ENCODE measurements around the gene THAP7. TPM values are rescaled to one million over a fixed set of nuclear protein-coding genes. Genes with fewer than 3 reads are reported as not detected.

THAP7 gene
- total and polyA plus RNA-seq, 2 of the 13 experiments (the other 11 are each of a cell fraction or from before 2014, with no cell fraction given): 13.0 to 25.5 TPM

DNA sequence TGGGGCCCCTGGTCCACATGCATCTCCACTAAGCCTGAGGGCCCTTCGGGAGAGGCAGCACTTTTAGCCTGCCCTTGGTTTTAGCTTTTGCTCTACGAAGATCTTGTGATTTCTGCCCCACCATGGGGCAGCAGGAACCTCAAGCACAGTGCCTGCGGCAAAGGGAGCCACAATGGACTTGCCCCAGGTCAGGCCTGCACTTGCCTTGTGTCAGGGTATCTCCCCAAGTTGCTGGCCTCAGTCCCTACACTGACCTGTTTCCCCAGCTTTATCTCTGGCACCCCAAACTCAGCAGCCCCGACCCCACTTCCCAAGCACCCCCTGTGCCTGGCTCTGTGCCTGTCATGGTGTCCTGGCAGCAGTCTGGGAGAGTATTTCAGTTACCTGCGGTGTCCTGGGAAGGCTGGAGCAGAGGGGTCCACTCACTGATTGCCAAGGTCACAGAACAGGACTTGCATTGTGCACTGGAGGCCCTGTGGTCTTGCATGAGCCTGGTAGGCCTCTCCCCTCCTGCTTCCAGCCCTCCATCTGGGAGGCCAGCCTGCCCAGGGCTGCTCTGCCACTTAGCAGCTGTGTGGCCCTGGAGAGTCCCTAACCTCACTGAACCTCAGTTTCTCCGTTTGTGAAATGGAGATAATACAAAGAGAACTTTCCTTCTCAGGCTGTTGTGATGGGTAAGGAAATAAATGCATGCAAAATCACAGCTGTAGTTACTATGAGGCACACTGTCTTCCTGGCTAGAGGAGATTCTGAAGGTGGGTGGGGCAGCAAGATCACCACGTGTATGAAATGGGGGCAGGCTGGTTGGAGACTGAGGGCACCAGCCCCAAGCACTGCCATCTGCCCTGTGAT, 38.5 kb downstream of the THAP7 start (continued):
- TF ChIP-seq FOSL2 (CRISPR knock-in tag; IDR thresholded peaks at IDR 0.05): peak; percentile 31; the same call in 1 of the 2 replicates
- TF ChIP-seq KAT8 (CRISPR knock-in tag; IDR thresholded peaks at IDR 0.05): peak; percentile 62
- 0 out of 4 replicates have a peak, but pooled peaks of 1 of the 2 experiments have one; percentile 34 for TF ChIP-seq POLR2A (IDR thresholded peaks at IDR 0.05; ENCODE audit: insufficient read depth in 1 of 2, low read depth in 2 of 2, low read length in 2 of 2)
- no peak for TF ChIP-seq KLF15 (CRISPR knock-in tag; IDR thresholded peaks at IDR 0.05; ENCODE audit: borderline replicate concordance)
- peak; percentile 34; the same call in 1 of the 2 replicates for TF ChIP-seq GMEB1 (CRISPR knock-in tag; IDR thresholded peaks at IDR 0.05; ENCODE audit: borderline replicate concordance)
- 0 out of 2 replicates have a peak, but pooled peaks have one; percentile 11 for TF ChIP-seq ZNF274 (CRISPR knock-in tag; IDR thresholded peaks at IDR 0.05)
- TF ChIP-seq ZNF709 (CRISPR knock-in tag; IDR thresholded peaks at IDR 0.05): no peak
- TF ChIP-seq, protein P1, sequence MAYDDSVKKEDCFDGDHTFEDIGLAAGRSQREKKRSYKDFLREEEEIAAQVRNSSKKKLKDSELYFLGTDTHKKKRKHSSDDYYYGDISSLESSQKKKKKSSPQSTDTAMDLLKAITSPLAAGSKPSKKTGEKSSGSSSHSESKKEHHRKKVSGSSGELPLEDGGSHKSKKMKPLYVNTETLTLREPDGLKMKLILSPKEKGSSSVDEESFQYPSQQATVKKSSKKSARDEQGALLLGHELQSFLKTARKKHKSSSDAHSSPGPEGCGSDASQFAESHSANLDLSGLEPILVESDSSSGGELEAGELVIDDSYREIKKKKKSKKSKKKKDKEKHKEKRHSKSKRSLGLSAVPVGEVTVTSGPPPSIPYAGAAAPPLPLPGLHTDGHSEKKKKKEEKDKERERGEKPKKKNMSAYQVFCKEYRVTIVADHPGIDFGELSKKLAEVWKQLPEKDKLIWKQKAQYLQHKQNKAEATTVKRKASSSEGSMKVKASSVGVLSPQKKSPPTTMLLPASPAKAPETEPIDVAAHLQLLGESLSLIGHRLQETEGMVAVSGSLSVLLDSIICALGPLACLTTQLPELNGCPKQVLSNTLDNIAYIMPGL (CRISPR knock-in tag; IDR thresholded peaks at IDR 0.05; ENCODE audit: borderline replicate concordance in 1 of 2, low read depth in 1 of 2): peak in 1 of 2 experiments; percentile 61; a peak in 2 of 4 replicates
- TF ChIP-seq ESRRA (CRISPR knock-in tag; IDR thresholded peaks at IDR 0.05; ENCODE audit: low read depth): peak; percentile 87
- TF ChIP-seq MIER2 (CRISPR knock-in tag; IDR thresholded peaks at IDR 0.05): 0 out of 2 replicates have a peak, but pooled peaks have one; percentile 27
- TF ChIP-seq ZBTB34 (CRISPR knock-in tag; IDR thresholded peaks at IDR 0.05): 0 out of 2 replicates have a peak, but pooled peaks have one; percentile 55
- 0 out of 2 replicates have a peak, but pooled peaks have one; percentile 35 for TF ChIP-seq KDM6A (CRISPR knock-in tag; IDR thresholded peaks at IDR 0.05; ENCODE audit: low read depth)
- TF ChIP-seq PREB (CRISPR knock-in tag; IDR thresholded peaks at IDR 0.05): no peak
- TF ChIP-seq SMAD1 (CRISPR knock-in tag; IDR thresholded peaks at IDR 0.05; ENCODE audit: borderline replicate concordance, low read depth): 0 out of 2 replicates have a peak, but pooled peaks have one; percentile 70
- no peak for TF ChIP-seq USF2 (IDR thresholded peaks at IDR 0.05; ENCODE audit: low read depth, low read length)
- no peak for TF ChIP-seq USF2 (CRISPR knock-in tag; IDR thresholded peaks at IDR 0.05; ENCODE audit: borderline replicate concordance)
- peak; percentile 28; the same call in 1 of the 2 replicates for TF ChIP-seq ZNF441 (CRISPR knock-in tag; IDR thresholded peaks at IDR 0.05; ENCODE audit: borderline replicate concordance)
- TF ChIP-seq RARA (CRISPR knock-in tag; IDR thresholded peaks at IDR 0.05): no peak; the same call in 1 of the 2 replicates
- peak; percentile 96 for TF ChIP-seq ZBTB7B (CRISPR knock-in tag; IDR thresholded peaks at IDR 0.05)
- no peak for TF ChIP-seq SOX6 (IDR thresholded peaks at IDR 0.05)
- peak; percentile 80 for TF ChIP-seq SOX6 (CRISPR knock-in tag; IDR thresholded peaks at IDR 0.05)
